ENCODE measurements around the gene ABCC9. TPM values are rescaled to one million over a fixed set of nuclear protein-coding genes. Genes with fewer than 3 reads are reported as not detected.

ABCC9 gene
- total and polyA plus RNA-seq, 2 experiments from 2014 or later, result 12.7 to 44.3 TPM

GRCh38 chr12:21891751-21892217 is 49.4 kb downstream of the ABCC9 start:
- Histone ChIP-seq H4K20me1 (ENCODE audit: insufficient read depth) (no peaks in the 10 kb centered on the region), H3F3A (ENCODE audit: insufficient read depth) (no peaks in the 10 kb centered on the region), H3K4me1 (ENCODE audit: insufficient read depth) (peaks cover 9% of the 10 kb centered on the region), H3K4me3 (no peak overlapping the region), H3K9me3 (ENCODE audit: low read depth) (no peaks in the 10 kb centered on the region), H3K79me2 (ENCODE audit: insufficient read depth) (no peaks in the 10 kb centered on the region), H2AFZ (no peak overlapping the region), H3K9ac (no peak overlapping the region), H3K36me3 (ENCODE audit: low read depth) (peaks cover 7% of the 10 kb centered on the region; the same call in 1 of the 2 replicates), H3K27ac (no peak overlapping the region), H3K27me3 (replicated peaks; ENCODE audit: insufficient read depth) (no peaks in the 10 kb centered on the region), H3K9me2 (ENCODE audit: insufficient read depth) (no peaks in the 10 kb centered on the region), H3K4me2 (ENCODE audit: unreplicated experiment) (no peak overlapping the region)
- DNase-seq, result no peak
- TF ChIP-seq EZH2phosphoT487 (IDR thresholded peaks at IDR 0.05; ENCODE audit: insufficient read depth, low read depth) (no peak), EZH2 (IDR thresholded peaks at IDR 0.05; ENCODE audit: insufficient read depth, poor library complexity, severe bottlenecking) (no peak)
- in situ Hi-C loops (cut with MboI), result no loop called here
- 53 to 56% methylated on average over 2 of the region's 2 CpGs for WGBS, 2 experiments (ENCODE audit: low coverage in 1 of 2, low lambda C conversion rate in 2 of 2, missing lambda C conversion rate in 2 of 2)

- H3F3A ChIP-seq (ENCODE audit: insufficient read depth), result no peaks in the 10 kb centered on the region
- in situ Hi-C loops (cut with MboI), result no loop called here
- H3K27ac ChIP-seq, result no peak overlapping the region
- no peak overlapping the region for H2AFZ ChIP-seq
- no peaks in the 10 kb centered on the region for H3K27me3 ChIP-seq (replicated peaks; ENCODE audit: insufficient read depth)
- H3K9ac ChIP-seq, result no peak overlapping the region
- H3K9me3 ChIP-seq (ENCODE audit: low read depth), result no peaks in the 10 kb centered on the region
- no peak overlapping the region for H3K4me2 ChIP-seq (ENCODE audit: unreplicated experiment)
- no peaks in the 10 kb centered on the region for H4K20me1 ChIP-seq (ENCODE audit: insufficient read depth)
- 53 to 54% methylated on average over 2 of the region's 2 CpGs for whole genome bisulfite sequencing, 2 experiments (ENCODE audit: low coverage in 1 of 2, low lambda C conversion rate in 2 of 2, missing lambda C conversion rate in 2 of 2)
- no peak for TF ChIP-seq EZH2phosphoT487 (IDR thresholded peaks at IDR 0.05; ENCODE audit: insufficient read depth, low read depth)
- TF ChIP-seq EZH2 (IDR thresholded peaks at IDR 0.05; ENCODE audit: insufficient read depth, poor library complexity, severe bottlenecking), result no peak
- H3K4me1 ChIP-seq (ENCODE audit: insufficient read depth), result no peaks in the 10 kb centered on the region
- H3K36me3 ChIP-seq (ENCODE audit: low read depth), result peaks cover 7% of the 10 kb centered on the region; the same call in 1 of the 2 replicates
- H3K79me2 ChIP-seq (ENCODE audit: insufficient read depth), result no peaks in the 10 kb centered on the region
- no peaks in the 10 kb centered on the region for H3K9me2 ChIP-seq (ENCODE audit: insufficient read depth)
- no peak overlapping the region for H3K4me3 ChIP-seq
- DNase-seq, result no peak
Observed at GRCh38 chr12:21888276-21888863, 52.9 kb downstream of the ABCC9 start.

GRCh38 chr12:21884936-21885335 is 56.3 kb downstream of the ABCC9 start:
- peaks cover 7% of the 10 kb centered on the region; the same call in 1 of the 2 replicates for H3K36me3 ChIP-seq (ENCODE audit: low read depth)

GRCh38 chr12:21882635-21883034 is 58.6 kb downstream of the ABCC9 start:
- H3F3A ChIP-seq (ENCODE audit: insufficient read depth), result no peaks in the 10 kb centered on the region
- no peaks in the 10 kb centered on the region for H3K79me2 ChIP-seq (ENCODE audit: insufficient read depth)
- 79% methylated on average over 4 of the region's 4 CpGs for WGBS, 2 experiments (ENCODE audit: low coverage in 1 of 2, low lambda C conversion rate in 2 of 2, missing lambda C conversion rate in 2 of 2)
- no peak overlapping the region for H3K9ac ChIP-seq
- no peak for DNase-seq
- in situ Hi-C loops (cut with MboI), result no loop called here
- TF ChIP-seq EZH2 (IDR thresholded peaks at IDR 0.05; ENCODE audit: insufficient read depth, poor library complexity, severe bottlenecking) (no peak), EZH2phosphoT487 (IDR thresholded peaks at IDR 0.05; ENCODE audit: insufficient read depth, low read depth) (no peak)
- H3K4me2 ChIP-seq (ENCODE audit: unreplicated experiment), result no peak overlapping the region
- H3K27ac ChIP-seq, result no peak overlapping the region
- H3K9me2 ChIP-seq (ENCODE audit: insufficient read depth), result no peaks in the 10 kb centered on the region
- peaks cover 4% of the 10 kb centered on the region; the same call in 1 of the 2 replicates for H3K4me1 ChIP-seq (ENCODE audit: insufficient read depth)
- H3K9me3 ChIP-seq (ENCODE audit: low read depth), result no peaks in the 10 kb centered on the region
- H3K27me3 ChIP-seq (replicated peaks; ENCODE audit: insufficient read depth), result no peaks in the 10 kb centered on the region
- H3K4me3 ChIP-seq, result no peak overlapping the region
- no peaks in the 10 kb centered on the region for H4K20me1 ChIP-seq (ENCODE audit: insufficient read depth)
- H2AFZ ChIP-seq, result no peak overlapping the region
- H3K36me3 ChIP-seq (ENCODE audit: low read depth), result peaks cover 7% of the 10 kb centered on the region; the same call in 1 of the 2 replicates

More at GRCh38 chr12:21884936-21885335, 56.3 kb downstream of the ABCC9 start:
- Histone ChIP-seq H3K9me2 (ENCODE audit: insufficient read depth) (no peaks in the 10 kb centered on the region), H3K9me3 (ENCODE audit: low read depth) (no peaks in the 10 kb centered on the region), H2AFZ (no peak overlapping the region), H3K4me3 (no peak overlapping the region), H4K20me1 (ENCODE audit: insufficient read depth) (no peaks in the 10 kb centered on the region), H3K79me2 (ENCODE audit: insufficient read depth) (no peaks in the 10 kb centered on the region), H3K4me1 (ENCODE audit: insufficient read depth) (peaks cover 4% of the 10 kb centered on the region; the same call in 1 of the 2 replicates), H3K9ac (no peak overlapping the region), H3K27me3 (replicated peaks; ENCODE audit: insufficient read depth) (no peaks in the 10 kb centered on the region), H3K27ac (no peak overlapping the region), H3K4me2 (ENCODE audit: unreplicated experiment) (no peak overlapping the region), H3F3A (ENCODE audit: insufficient read depth) (no peaks in the 10 kb centered on the region)
- no peak for TF ChIP-seq EZH2 (IDR thresholded peaks at IDR 0.05; ENCODE audit: insufficient read depth, poor library complexity, severe bottlenecking)
- no peak for TF ChIP-seq EZH2phosphoT487 (IDR thresholded peaks at IDR 0.05; ENCODE audit: insufficient read depth, low read depth)
- in situ Hi-C loops (cut with MboI), result no loop called here
- DNase-seq, result no peak
- 32 to 35% methylated on average over 1 of the region's 1 CpG for WGBS, 2 experiments (ENCODE audit: low coverage in 1 of 2, low lambda C conversion rate in 2 of 2, missing lambda C conversion rate in 2 of 2)

Measured in GM23248 (cell line).